Epithelial cell of prostate (primary cell): ENCODE data around the gene FBXW10.
A peak's percentile ranks its signal among the peaks of the same experiment; 100 is the strongest.
"Not testable (repeated sequence)": the region's sequence is repeated elsewhere in the genome, so short reads cannot be mapped to it uniquely, and the experiment has no call there.

Experiments used
- DNase-seq: peaks from one replicate; pipeline ENCODE4 v3.0.0-alpha.2; 2011; ENCODE audit warnings: low read depth, low spot score
- H3K27ac ChIP-seq: fragments of 450-650 bp; 2 replicates; pipeline ENCODE4 v1.5.1; 2017; ENCODE audit warnings: mild to moderate bottlenecking

Gene FBXW10, protein sequence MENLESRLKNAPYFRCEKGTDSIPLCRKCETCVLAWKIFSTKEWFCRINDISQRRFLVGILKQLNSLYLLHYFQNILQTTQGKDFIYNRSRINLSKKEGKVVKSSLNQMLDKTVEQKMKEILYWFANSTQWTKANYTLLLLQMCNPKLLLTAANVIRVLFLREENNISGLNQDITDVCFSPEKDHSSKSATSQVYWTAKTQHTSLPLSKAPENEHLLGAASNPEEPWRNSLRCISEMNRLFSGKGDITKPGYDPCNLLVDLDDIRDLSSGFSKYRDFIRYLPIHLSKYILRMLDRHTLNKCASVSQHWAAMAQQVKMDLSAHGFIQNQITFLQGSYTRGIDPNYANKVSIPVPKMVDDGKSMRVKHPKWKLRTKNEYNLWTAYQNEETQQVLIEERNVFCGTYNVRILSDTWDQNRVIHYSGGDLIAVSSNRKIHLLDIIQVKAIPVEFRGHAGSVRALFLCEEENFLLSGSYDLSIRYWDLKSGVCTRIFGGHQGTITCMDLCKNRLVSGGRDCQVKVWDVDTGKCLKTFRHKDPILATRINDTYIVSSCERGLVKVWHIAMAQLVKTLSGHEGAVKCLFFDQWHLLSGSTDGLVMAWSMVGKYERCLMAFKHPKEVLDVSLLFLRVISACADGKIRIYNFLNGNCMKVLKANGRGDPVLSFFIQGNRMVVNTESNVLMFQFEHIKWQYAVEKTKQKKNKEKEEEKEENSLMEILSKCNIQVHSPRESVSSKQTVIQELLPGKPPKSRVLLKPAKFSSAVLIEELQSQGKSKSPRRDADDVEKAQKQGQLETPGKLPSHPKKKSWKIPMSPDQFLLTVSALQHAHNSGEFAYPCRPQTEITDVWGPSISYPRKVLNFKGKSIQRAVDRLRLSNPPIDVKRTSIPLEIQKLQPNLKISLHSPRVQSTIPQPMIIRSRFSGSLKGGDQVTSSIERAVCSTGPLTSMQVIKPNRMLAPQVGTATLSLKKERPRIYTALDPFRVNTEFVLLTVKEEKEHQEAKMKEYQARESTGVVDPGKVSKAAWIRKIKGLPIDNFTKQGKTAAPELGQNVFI

DNA sequence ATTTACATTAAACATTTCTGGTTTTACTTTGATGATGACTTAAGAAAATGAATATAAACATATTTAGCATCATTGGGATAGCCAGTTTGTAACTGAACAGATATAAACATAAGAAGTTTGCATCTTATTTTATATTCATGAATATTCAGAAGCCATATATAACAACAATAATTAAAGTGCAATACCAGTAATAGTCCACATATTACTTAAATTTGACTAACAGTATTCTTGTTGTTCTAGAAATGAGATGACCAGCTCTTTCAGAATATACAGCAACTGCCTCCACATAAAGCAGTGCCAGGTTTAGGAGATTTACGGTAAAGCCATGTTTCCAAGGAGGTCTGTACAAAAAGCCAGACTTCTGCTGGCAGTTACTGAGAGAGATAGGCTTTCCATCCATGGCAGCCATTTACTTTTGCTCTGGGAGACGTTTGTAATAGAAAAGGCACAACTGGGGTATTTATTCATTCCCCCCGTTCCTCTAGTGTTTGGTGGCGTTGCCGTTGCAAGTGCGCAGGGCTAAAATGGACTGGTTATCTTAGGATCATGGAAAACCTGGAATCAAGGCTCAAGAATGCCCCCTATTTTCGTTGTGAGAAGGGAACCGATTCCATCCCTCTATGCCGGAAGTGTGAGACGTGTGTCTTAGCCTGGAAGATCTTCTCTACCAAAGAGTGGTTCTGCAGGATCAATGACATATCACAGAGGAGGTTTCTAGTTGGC is at the start of gene FBXW10:
Gene FBXW10 (plus strand): TSS at position 356 of the 723 bp plus-strand sequence. CDS start 191 bp downstream, at position 547.
- not testable (repeated sequence) for DNase-seq, H3K27ac ChIP-seq

DNA sequence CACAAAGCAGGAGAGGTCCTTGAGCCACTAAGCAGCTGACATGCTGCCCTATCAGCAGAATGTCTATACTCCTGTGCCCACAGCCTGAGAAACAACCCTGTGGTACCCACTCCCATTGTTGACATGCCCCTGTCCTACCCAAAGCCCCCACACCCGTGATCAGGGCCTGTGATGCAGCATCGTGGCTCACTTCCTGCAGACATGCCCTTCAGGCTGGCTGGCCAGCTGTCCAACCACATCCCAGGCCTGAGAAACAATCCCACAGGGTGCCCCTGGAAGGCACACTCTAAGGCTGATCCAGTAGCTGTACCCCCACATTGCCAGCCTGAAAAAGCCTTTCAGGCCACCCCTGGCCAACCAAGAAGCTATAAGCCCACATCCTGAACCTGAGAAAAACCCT is 48.7 kb upstream of the FBXW10 start:
- DNase-seq, H3K27ac ChIP-seq: not testable (repeated sequence)

DNA sequence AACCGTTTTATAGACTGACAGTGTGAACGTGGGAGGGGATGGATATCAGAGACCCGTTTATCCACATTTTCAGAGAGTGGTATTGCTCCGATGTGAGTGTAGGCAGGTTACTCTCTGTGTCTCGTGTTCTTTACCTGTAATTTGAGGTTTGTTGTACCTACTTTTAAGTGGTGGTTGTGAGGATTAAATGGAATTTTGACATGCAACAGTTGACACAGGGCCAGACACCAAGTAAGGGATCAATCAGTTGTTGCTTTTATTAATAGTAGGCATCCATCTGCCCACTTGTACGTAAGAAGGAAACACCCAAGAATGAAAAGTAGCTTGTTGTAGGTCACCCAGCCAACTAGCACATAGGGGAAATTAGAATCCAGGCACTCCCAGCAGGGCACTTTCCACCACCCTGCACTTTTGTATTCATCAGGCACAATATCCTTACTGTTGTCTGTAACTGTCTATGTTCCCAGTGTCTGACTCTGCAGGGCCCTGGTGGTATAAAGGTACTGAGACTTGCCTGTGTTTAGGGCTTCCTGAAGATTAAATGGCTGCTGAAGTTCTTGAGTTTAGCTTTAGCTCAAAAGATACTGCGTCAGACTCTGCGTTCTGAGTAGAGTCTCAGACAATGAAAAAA is 45.3 kb upstream of the FBXW10 start:
- DNase-seq, H3K27ac ChIP-seq: not testable (repeated sequence)

DNA sequence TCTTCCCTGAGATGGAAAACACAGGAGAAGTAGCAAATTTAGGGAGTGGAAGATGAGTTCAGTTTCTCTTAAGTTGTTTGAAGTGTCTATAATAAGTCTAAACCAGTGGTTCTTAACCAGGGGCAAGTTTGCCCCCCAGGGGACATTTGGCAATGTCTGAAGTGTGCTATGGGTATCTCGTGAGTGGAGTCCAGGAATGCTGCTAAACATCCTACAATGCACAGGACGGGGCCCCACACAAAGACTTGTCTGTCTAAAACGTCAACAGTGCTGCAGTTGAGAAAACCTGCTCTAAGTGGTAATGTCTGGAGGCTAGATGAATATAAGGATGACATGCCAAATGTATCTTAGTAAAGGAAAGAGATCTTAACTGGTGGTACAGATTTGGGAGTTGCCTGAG is 37.9 kb upstream of the FBXW10 start:
- H3K27ac ChIP-seq, DNase-seq: not testable (repeated sequence)

DNA sequence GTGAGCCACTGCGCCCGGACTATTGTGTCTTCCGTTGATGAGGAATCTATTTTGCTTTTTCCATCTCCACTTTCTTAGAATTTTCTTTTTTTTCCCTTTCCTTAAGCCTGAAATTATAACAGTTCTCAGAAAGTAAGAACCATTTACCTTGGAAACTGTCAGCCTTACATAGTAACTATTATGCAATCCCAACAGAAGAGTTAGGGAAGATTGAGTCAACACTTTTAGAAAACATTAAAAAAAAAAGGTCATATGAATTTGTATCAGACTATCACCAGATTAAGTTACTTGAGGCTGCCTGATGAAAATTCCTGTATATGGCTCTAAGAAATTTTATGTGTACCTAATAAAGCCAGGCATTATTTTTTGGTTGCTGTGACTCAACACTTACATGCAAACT is 35.6 kb upstream of the FBXW10 start:
- H3K27ac ChIP-seq, DNase-seq: not testable (repeated sequence)

DNA sequence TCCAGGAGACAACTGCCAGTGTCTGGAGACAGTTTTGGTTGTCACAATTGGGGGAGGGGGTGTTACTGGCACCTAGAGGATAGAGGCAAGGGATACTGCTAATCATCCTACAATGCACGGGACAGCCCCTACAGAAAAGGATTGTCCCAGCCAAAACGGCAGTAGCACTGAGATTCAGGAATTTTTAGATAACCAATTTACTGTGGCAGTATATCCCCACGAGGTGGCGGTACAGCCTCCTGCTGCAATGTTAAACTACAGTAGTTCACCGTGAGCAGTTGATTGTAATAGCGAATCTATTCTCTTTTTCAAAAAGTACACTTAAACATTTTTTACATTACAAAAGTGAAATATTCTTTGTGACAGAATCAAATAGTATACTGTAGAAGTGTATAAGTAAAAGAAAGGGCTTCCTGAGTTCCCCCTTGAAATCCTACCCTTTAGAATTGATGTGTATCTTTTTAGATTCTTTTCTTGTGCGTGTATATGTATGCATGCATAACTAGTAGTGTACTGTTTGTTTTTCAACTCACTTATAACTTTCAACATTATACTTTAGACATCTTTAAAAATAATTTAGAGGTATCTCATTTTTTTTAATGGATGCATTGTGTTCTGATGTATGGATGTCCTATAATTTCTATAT is 31.4 kb upstream of the FBXW10 start:
- not testable (repeated sequence) for H3K27ac ChIP-seq, DNase-seq

DNA sequence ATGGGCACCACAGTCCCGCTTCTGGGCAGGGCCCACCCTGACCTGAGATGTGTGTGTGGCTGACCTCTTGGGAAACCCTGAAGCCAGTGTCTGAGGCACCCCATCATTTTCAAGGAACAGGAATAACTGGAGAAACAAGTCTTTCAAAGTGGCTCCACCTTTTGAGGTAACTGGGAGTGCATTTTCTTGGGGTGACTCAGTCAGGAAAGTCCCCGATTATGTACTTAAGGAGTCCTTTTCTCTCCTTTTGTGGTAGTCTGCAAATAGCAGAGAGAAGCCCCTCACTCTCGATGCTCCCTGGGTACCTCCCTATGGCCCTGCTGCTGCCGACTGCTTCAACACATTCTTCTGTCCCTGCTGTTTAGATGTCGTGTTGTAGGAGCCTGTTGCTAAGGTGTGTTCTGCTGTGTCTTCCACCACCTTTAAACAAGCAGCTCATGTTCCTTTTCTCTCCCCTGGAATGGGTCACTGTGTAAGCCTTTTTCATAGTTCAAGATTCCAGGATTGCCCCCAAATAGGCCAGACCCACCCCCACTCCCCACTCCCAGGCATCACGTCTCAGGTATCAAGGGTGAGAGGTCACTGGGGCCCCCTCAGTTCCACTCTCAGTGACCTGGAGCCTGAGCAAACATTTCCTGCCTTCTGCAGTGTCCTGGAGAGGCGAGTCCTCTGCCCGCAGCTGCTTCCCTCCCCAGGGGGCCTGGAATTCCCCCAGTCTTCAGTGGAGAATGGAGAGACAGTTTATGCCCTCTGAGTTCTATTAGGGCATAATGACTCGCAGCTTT is 25.0 kb upstream of the FBXW10 start:
- H3K27ac ChIP-seq: peak overlapping the region; percentile 80
- DNase-seq: peak; percentile 66

DNA sequence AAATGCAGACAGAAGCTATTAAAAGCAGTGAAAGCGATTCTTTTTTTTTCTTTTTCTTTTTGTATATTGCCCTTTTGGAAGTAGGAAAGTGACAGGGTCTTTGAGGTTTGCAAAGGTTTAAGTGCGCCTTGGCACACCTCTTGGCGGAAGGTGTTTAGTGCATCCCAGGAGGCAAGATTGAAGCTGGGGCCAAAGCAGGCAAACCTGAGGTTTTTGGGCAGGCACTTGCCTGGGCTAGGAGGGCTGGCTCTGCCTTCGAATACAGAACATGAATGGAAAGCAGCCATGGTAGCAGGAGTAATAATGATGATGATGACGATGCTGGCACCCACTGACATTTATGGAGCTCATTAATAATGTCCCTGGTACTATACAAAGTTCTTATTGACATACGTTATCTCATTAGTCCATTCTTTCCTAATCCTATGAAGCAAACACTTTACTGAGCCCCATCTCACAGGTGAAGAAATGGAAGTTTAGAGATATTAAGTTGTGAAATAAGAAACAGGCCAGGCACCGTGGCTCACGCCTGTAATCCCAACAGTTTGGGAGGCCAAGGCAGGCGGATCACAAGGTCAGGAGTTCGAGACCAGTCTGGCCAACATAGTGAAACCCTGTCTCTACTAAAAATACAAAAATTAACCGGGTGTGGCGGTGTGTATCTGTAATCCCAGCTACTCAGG is 24.3 kb upstream of the FBXW10 start:
- peak overlapping the region; percentile 80 for H3K27ac ChIP-seq
- not testable (repeated sequence) for DNase-seq

DNA sequence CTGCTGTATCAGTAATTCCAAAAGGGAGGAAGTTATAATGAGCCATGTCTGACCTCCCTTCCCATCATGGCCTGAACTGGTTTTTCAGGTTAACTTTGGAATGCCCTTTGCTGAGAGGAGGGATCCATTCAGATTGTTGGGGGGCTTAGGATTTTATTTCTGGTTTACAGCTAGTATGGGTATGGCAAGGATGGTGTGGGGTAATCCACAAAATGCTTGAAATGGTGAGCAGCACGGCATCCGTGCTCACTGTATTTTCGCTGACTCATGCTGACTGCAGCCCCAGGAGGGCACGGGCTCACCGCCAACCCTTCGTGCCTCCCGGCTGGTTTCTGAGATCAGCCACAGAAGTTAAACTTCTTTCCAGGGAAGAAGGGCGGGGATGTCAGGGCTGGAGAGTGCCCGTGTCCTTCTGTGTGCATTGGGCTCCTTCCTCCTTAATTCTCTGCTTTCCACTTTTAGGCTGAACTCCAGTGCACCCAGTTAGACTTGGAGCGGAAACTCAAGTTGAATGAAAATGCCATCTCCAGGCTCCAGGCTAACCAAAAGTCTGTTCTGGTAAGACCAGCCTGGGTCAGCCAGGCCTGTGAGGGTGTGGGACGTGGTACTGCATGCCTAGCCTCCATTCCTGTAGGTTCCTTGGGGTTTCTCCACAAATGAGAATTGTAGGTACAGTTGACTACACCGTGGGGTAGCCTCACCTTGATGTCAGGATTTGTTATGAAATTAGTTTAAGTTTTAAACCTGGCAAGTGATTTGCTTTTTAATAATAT is 21.9 kb upstream of the FBXW10 start:
- not testable (repeated sequence) for DNase-seq
- H3K27ac ChIP-seq: peak overlapping the region; percentile 68

DNA sequence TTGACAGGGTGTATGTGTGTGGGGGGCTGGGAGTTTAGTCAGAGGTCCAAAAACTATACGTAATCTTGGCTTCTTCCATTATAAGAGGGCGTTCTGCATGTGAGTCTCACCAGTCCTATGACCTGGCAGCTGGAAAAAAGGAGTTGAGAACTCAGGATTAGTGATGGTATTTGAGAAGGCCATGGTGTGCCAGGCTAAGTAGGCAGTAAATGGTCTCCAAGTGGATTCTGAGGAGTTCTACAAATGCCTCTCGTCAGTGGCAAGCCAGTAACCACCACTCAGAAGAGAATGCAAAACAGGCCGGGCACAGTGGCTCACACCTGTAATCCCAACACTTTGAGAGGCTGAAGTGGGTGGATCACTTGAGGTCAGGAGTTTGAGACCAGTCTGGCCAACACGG is 21.2 kb upstream of the FBXW10 start:
- H3K27ac ChIP-seq: peak overlapping the region; percentile 24
- DNase-seq: not testable (repeated sequence)

DNA sequence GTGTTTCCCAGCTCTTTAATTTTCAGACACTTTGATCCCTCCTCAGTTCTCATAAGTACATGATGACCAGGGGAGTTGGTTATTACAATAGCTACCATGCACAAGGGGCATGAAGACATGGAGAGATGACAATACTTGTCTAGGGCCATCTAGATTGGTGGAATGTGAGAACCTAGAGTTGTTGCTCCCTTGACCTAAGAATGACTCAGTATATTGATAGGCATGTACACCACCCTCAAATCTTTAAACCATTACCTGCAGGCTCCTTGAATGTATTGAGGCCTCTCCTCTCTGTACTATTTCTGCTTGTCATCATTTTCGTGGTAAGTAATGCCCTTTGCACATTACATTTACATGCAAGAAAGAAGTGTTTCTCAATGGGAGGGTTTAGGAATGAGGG is 20.3 kb upstream of the FBXW10 start:
- H3K27ac ChIP-seq, DNase-seq: not testable (repeated sequence)

DNA sequence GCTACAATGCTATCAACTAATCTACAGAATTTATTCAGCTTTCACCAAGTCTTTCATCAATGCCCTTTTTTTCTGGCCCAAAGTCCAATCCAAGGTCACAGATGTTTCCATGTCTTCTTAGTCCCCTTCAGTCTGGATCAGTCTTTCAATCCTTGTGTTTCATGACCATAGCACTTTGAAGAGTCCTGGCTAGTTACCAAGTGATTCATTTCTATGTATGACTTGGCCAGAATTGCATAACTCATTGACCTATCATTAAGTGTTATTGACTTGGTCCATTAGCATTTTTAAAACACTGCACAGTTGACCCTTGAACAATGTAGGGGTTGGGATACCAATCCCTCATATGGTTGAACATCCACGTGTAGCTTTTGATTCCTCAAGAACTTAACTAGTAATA is 11.4 kb upstream of the FBXW10 start:
- DNase-seq: not testable (repeated sequence)

DNA sequence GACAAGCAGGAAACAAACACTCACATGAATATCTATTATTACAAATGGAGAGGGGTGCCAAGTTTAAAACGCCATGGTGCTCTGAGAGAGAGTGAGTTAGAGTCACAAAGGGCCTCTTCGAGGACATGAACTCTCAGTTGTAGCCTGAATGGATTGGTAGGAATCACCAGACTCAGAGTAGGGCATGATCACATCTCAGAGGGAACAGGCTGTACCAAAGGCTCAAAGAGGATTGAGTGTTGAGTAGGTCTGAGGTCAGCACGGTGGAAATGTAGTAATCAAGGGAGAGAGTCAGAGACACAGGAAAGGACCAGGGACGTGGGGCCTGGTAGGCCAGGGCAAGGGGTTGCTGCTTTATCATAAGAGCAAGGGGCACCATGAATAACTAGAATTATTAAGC is 10.5 kb upstream of the FBXW10 start:
- not testable (repeated sequence) for H3K27ac ChIP-seq, DNase-seq

More for the DNA sequence above, 11.4 kb upstream of the FBXW10 start:
- H3K27ac ChIP-seq: not testable (repeated sequence)

DNA sequence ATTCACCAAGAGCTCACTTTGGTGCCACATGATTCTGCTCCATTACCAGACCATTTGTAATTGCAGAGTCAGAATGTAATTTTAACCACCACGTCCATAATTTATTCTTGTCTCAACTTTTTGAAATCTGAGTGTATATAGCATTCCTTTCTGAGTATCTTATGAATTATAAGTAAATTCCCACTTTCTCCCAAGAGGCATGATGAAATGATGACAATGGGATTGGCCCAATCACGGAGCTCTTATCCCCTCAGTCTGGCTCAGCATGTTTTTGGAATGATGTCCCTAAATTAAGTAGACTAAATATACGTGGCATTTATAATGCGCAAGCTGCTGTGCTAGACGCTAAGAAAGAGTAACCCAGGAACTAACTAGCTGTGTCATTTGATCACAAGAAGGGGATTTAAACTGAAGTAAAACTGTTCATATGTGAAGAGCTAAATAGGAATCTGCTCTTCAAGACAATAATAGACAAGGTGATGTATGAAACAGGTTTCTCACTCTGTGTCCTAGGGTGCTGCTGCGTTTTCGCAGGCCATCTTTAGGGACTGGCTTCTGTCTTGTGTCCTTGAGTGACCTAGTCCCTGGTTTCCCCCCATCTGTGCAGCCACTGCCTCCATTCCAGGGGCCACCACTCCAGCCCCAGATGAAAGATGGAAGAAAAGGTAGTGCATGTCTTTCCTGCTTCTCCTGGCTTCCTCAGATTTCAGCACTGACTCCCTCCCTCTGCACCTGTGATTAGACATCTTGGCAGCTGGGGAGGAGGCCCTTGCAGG is 4.0 kb upstream of the FBXW10 start:
- DNase-seq, H3K27ac ChIP-seq: not testable (repeated sequence)

DNA sequence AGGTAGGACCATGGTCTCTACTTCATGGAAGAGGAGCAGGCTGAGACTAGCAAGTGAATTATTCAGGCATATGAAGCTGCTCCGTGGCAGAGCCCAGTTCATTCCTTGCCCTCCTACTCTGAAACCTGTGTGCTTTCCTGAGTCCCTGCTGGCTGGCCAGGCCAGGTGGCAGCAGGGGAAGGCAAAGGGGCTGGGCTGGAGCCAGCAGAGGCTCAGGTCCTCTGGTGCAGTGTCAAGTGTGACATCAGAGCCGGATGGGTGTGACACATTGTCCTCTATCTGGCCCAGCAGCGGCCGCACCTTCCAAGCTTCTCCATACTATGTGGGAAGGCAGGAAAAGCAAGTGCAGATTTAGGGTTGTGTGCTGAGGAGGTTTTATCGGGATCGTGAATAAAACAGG is 2.6 kb upstream of the FBXW10 start:
- H3K27ac ChIP-seq, DNase-seq: not testable (repeated sequence)

DNA sequence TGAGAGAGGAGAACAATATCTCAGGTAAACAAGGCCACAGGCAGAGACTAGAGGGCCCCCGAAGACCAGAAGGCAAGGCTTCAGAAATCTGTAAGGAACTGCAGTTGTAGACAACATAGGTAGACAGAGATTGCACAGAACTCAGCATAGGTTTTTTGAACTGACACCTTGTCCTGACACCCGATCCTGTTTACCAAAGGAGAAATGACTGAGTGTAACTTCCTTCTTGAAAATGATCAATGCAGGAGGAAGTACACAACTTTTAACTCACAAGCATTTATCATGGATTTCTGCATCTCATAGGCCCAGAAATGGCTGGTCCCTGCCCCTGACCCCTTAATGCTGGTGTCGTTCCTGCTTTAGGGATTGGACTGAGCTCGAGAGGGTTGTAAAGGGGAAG is 872 bp downstream of the FBXW10 start:
- DNase-seq, H3K27ac ChIP-seq: not testable (repeated sequence)
